Mesenteric fat pad (tissue), 1 donor: ENCODE results near the gene TNNT2. TPM values are rescaled to one million over a fixed set of nuclear protein-coding genes. Genes with fewer than 3 reads are reported as not detected.

Source experiments
- DNase-seq: peaks from one replicate; pipeline ENCODE4 v3.0.0-alpha.2; 2020; ENCODE audit warnings: low spot score
- long read RNA-seq: library from polyadenylated mRNA; unstranded; transcript quantifications from one replicate; pipeline ENCODE4 v2.0.0, GENCODE V29; 2020
- total RNA-seq: library from RNA; stranded (reverse); fragmentation: NEBNext Ultra II Directional; extraction: Animal tissue kit (Norgen Biotek cat#: 25700); gene quantifications from one replicate; pipeline ENCODE4 v1.2.1, GENCODE V29; 2021
- donor health status: DM: yes; HTN: yes; CAD: no.

Gene TNNT2
- total RNA-seq, result not detected
- long read RNA-seq, result 0 reads

DNA sequence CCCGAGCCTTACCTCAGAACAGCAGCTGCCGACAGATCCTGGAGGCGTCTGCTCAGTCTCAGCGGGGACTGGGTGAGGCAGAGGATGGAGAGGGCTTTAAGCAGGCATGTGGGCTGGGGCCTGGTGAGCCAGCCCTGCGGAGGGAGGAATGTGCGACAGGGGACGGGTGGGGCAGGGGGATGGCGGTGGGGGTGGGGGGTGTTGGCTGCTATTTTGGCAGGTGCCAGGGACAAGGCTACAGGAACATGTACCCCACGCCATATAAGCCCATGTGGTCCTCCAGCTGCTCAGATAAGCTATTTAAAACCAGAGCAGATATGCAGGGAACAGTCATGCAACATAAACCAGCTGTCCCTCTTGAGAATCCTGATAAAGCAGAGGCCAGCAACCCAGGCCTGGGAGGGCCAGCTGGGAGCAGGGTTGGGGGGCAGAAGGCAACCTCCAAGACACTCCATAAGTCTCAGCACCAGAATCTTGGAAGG lies at the start of gene TNNT2:
TNNT2 (minus strand) TSS at position 70 of the 482 bp plus-strand sequence. CDS start 4,426 bp downstream, outside the sequence.
- no peak for DNase-seq

DNA sequence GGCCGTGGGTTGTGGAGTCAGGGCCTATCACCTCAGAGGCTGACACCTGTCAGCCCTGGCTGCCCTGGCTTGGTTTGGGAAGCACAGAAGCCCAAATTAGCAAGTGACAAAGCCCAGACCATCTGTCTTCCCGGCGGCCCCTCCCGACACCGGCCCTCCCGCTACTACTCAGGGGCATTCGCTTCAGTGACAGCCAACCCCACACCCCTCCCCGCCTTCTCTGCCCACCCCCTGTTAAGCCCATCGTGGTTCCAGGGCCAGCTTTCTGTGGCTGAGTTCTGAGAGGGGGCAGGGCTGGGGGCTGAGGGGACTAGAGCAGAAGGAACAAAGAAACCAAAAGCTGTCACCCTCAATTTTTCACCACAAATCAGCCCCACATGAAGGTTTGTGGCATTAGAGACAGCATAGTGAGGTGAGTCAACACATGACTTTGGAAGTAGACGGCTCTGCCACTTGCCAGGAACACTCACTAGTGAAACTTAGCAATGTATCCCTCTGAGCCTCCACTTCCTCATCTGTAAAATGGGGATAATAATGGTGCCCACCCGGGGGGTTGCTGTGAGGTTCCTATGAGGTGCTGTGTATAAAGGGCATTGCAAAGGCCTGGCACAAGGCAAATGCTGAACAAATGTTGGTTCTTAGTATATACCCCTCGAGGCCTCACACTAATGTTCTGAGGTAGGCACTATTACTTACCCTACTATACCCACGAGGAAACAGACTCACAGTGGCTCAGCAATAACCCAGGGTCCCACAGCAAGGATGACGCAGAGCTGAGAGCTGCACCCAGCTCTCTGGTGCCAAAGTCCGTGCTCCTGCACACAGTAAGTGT lies 49.2 kb upstream of the TNNT2 start:
- no peak for DNase-seq

DNA sequence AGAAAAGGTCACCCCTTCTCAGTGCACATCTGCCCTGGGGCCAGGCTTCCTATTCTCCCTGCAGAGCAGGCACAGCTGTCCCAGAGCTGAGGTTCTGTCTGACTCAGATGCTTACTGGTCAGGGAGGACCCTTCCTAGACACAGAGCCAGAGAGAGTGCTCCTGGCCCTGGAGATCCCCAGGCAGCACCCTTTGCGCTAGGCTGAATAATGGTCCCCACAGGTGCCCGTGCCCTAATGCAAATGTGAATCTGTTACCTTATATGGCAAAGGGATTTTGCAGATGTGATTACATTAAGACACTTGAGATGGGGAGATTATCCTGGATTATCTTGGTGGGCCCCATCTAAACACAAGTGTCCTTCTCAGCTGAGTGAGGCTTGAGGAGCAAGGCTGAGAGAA lies 46.7 kb upstream of the TNNT2 start:
- DNase-seq, result no peak

DNA sequence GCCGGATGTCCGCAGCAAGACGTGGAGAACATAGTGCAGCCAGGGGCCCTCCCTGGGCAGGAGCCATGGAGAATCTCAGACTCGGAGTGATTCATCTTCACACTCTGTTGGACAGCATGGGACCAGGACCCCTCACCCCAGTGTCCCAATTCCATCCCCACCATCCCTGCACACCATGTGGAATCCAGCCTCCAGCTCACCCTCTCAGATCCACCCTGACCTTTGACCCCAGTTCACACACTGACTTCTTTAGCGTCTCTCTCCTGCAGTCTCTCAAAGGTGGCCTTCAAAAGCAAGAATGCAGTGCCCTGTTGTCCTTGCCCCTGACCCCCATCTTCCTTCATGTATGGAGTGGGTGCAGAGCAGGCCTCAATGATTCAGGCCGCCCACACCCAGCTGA lies 46.2 kb upstream of the TNNT2 start:
- DNase-seq, result no peak

DNA sequence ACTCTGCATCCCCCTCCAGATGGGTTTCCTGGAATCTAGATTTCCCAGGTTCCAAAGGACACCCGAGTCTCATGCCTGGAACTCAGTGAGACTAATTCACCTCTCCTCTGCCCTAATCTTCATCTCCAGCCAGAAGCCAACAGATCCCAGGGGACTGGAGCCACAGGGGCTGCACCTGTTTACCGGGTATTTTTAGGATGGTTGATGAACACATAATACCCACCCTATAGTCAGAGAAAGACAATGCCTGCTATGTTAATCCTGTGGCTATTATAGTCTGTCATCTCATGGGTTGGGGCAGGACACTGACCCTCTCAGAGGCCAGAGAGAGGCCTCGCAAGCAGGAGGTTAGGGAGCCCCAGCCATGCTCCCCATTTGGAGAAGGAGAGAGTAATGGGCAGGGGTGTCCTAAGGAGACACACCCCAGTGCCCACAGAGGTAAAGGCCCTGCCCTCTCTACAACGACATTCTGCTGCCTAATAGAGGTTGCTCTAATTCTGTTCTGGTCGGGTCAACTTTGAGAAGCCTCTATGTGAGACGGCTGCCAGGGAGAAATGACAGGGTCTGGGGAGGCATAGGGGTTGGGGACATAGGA lies 45.1 kb upstream of the TNNT2 start:
- DNase-seq, result no peak

DNA sequence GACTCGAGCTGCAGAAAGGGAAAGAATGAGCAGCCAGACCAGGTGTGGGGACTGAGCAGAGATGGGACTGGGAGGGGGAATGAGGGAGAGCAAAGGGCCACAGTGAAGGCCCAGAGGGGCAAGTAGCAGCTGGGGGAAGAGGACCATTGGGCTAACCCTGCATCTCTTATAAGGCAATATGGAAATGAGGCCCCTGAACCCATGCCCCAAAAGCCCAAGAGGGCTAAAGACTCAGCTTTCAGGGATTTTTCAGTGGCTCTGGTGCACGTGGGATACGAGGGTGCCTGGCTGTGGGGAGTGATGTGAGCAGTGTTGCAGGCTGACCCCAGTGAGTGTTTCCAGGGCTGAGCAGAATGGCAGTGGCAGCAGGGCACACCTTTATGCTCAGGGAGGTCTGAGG lies 44.5 kb upstream of the TNNT2 start:
- DNase-seq, result no peak

DNA sequence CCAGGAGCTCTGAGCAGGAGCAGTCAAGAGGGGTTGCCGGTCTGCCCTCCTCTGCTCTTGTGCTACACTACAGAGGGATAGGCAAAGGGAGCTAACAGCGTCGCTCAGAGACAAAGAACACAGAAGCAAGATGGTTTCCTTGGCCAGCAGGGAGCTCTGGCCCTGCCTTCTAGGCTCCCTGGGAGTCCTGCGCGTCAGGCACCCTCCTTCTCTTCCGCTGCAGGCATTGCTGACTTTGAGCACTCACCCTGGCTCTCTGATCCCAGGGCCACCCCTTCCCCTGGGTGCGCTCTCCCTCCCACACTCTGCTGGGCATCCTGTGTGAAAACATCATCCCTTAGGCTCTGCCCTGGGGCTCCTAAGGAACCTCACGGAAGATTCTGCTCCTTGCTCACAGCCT lies 43.6 kb upstream of the TNNT2 start:
- no peak for DNase-seq

DNA sequence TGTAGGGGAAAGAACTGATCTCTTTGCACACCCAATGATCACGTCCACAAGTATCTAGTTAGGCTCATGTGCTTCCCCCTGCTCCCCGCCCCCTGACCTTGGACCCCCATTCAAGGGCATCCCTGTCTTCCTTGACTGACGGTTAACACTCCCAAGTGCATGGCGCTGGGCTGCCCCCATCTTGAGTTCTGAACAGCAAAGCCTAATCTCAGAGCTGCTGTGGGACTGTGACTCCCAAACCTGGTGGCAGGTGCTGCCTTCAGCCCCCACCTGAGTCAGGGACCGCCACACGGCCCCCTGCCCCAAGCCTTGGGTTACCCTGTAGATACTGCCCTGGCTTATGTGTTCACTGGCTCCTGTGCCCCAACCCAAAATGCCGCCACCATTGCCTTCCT lies 43.1 kb upstream of the TNNT2 start:
- DNase-seq, result no peak

DNA sequence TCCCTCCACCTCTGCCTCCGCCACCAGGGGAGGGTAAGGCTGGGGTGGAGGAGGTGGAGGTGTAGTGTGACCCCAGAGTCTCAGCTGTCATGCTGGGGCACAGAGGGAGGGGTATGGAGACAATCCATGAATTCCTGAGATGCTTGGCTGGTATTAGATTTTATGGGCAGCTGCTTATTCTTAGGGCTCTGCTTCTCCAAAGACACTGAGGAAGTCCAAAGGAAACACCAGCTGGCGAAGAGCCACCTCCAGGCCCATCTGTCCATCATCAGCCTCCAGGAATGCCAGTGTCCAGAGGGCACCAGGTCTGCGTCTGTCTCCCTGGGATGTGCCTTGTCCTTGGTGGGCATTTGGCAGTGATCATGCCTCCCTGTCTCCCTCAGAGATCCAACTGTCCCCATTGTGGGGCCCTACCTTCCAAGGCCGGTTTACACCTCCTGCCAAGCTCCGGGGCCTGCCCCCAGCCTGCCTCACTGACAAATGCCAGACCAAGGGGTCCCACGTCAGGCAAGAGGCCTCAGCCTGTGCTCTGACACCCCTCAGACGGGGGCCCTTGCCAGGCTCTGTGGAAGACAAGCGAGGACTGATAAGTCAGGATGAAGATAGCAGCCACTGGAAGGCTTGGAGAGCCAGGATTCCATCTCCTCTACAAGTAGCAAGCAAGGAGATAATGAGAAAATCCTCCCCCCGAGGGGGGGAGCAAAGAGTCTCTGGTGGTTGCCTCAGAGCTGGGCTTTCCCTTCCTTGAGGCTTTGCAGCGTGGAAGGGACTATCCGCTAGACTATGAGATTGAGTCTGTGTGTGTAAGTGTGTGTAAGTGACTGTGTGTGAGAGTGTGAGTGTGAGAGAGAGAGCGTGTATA lies 42.5 kb upstream of the TNNT2 start:
- no peak for DNase-seq

DNA sequence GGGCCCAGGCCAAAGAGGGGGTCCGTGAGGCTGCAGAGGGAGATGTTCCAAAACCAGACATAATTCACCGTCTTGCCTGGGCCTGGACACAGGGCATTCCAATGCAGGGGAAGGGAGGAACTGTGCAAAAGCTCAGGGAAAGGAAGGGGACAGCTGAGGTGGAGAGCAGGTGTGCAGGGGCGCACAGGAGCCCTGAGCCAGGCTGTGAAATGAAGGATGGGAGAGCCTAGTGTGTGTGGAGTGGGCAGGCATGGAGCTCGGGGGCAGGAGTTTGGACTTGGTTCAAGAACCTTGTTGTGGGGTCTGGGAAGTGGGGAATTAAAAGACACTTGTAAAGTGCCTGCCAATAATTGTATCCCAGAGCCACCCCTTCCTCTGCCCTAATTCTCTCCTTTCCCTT lies 41.8 kb upstream of the TNNT2 start:
- no peak for DNase-seq

DNA sequence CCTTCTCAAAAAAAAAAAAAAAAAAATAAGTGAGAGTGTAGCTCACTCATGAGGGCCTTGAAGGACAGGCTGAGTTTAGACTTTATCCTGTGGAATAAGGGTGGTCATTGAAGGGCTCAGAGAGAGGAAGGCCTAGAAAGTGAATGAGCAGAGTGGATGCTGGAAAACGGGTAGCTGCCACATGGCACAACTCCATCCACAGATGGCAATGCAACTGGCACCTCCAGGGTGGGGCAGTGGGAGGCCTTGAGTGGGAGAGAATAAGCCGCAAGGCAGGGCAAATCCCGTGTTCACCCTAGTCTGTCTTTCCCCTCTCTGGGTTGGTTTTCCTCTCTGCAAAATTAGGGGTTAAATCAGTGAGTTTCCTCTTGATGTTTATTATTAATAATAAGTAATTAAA lies 41.0 kb upstream of the TNNT2 start:
- DNase-seq, result no peak

DNA sequence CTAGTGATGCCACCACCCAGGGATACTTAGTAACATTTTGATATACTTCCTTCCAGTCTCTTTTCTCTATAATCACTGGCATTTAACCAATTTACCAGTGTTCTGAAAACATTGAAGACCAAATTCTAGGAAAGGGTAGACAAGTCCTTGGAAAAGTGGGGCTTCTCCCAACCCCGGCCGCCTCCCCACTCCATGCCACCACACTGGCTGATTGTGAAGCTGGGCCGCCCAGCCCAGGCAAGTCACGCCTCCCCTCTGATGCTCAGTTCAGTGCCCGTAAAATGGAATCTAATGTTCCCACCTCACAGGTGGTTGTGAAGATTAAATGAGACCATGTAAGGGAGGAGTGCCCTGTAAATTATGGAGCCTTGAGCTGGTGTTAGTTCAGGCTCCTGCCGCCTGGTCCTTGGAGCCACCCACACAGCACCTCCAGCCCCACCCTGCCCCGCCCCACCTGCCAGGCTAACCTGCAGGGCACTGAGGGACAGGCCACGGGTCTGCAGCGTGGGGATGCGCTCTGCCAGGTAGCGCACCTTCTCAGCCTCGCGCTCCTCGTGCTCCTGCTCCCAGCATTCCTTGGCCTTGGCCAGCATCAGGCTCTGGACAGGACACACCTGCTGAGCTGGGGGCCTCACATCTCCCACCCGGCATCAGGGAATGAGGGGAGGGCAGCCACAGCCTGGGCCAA lies 36.7 kb upstream of the TNNT2 start:
- DNase-seq, result no peak

DNA sequence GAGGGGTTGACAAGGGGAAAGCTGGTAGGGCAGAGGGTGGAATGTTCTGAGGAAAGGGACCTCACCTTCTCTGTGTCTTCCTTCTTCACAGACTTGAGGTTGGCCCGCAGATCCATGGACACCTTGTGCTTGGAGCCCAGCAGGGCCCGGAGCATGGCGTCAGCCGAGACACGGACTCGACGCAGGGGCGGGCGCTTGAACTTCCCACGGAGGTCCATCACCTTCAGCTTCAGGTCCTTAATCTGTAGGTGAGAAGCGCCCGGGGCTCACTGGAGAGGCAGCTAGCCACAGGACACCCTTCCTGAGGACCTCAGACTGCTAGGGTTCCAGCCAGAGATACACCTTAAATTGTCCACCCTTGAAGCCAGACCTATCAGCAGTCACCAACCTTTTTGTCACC lies 33.8 kb upstream of the TNNT2 start:
- DNase-seq, result no peak

DNA sequence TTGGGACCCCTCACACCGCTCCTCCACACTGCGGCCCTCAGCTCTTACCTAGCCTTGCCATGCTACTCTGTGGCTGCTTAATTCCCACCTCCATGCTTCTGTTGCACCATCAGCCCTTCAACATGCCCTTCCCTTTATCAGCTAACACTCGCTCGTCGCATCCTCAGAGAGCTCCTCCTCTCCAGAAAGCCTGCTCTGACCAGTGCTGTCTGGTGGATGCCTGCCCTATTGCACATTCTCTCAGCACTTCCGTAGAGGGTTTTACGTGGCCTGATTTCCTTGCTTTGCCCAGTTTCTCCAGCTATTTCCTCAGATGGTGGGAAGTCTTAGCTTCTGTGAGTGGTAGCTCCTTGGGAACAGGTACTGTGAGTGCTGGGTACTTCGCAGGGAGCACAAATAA lies 32.0 kb upstream of the TNNT2 start:
- no peak for DNase-seq

DNA sequence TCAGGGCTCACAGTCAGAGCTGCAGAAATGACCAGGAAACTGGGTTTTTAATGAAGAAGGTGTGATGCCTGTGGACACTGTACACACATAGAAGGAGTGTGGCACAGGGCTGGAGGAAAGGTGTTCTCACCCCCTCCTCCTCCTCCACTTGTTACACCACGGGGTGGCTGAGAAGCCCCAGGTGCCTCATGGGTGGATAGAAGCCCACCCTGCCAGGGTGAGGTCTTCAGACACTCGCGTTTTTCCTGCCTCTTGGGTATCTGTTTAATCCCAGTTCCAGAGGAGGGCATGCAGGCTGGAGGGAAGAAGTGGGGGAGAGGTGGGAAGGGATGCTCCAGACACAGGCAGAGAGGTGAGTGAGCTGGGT lies 31.3 kb upstream of the TNNT2 start:
- no peak for DNase-seq

DNA sequence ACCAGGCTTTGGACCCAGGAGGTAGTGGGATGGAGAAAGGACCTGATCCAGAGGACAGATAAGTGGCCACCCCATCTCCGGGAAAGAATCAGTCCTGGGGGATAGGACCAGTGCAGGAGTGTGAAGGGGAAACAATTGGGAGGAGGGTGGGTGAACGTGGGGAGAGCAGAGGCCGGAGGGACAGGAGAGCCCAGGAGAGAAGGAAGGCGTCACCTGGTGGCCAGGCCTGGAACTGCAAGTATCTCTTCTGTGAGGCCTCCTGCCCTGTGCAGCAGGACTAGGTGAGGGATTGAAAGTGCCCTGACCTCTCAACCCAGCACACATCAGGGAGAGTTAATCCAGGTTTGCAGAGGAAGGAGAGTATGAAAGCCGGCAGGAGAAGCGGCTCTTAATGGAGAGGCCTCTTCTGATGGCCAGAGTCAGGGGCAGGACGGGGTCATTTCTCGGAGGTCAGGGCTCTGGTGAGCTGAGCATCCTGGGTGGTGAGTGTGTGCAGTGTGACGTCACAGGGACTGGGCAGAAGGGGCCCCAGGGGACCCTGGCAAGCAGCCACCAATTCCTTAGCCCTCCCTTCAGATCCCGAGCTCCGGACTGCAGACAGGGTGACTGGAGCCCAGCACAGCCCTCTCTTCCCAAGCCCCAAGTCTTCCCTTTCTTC lies 30.8 kb upstream of the TNNT2 start:
- no peak for DNase-seq

DNA sequence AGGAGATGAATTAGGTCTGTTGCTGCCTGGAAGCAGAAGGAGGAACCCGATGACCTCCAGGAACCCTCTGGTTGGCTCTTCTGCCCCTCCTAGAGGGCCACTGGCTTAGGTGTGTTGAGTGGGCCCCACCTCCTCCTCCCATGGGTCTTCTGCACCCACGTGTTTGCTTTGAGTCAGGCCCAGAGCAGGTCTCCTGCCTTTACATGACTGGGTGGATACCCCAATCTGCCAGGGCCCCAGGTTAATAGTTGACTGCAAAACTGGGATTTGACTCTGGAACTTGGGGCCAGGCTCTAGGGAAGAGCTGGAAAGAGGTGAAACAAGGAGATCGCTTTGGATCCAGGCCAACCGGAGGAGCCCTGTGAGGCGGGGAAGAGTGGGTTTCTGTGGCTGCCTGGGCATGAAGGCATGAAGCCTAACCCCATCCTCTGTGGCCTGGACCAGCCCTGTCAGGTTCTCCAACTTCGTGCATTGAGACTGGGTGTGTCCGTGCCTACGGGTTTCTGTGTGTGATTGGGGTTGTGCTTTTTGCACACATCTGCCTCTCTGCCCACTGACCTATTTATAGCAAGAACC lies 29.4 kb upstream of the TNNT2 start:
- DNase-seq, result no peak

DNA sequence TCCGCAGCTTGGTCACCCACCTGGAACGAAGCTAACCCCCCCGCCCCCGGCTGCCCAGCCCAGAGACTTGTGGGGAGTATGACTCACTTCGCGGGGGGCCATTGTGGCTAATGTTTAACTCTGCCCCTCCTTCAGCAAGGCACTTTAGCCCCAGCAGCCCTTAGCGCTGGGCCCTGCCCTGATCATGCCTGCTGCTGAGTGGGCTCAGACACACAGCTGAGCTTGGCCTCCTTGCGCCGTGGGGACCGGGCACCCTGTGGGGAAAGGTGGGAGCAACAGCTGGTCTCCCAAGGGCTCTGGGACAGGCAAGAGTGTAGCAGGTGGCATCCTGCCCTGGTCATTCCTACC lies 28.0 kb upstream of the TNNT2 start:
- DNase-seq, result no peak

DNA sequence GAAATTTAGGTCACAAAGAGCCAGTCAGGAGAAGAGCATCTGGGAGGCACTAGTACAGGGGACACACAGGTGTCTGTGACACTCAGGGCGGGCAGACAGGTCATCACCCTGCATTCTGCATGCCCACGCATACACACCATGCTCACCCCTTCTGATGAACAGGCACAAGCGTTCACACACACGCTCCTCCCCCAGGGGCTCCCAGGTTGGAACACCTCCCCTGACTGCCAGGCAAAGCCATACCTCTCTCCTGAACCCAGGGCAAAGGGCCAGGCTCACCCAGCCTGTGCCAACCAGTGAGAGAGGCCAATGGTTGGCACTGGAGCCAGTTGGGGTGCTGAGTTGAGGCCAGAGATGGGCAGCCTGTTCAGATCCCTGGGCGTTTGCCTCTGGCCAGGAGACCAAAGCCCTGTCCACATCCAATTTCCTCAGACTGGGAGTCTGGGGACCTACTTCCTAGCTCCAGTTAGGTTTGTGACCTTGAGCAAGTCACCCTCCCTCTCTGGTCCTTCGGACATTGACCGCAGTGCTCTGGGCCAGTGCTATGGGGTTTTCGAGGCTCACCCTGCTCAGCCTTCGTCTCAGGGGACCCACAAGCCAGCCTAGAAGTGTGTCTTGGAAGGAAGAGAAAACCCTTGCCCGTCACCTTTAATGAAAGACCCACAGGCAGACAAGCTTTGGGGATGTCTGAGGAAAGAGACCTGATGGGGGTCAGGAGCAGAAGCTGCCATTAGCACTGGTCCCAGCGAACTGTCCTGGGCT lies 27.4 kb upstream of the TNNT2 start:
- no peak for DNase-seq

DNA sequence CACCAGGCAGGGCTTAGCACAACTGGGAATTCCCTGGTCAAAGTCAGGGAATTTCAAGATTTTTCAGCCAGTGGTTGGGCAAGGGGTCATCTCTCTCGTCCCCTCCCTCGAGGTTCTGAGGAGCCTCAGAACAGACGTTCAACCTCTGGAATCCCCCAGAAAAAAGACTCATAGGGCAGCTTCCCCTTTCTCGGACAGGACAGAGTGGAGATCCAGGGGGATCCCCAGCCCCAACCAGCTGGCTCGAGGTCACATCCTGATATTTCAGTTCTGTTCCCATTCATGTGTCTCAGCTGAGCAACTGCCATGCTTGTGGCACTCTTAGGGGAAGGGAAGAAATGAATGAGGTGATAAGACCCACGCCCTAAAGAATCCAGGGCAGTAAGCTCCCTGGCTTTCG lies 26.6 kb upstream of the TNNT2 start:
- no peak for DNase-seq
